ENCODE results near the gene EBLN1. TPM values are rescaled to one million over a fixed set of nuclear protein-coding genes. Genes with fewer than 3 reads are reported as not detected.

Gene EBLN1
- total and polyA plus RNA-seq, 2 donors from 2014 or later, result not detected

- Histone ChIP-seq H3K9me3 (ENCODE audit: control insufficient read depth in 2 of 3, insufficient read depth in 1 of 3, low read length in 3 of 3) (no peaks in the 10 kb centered on the region), H3K4me3 (ENCODE audit: low read length in 3 of 3) (no peak overlapping the region), H3K27ac (ENCODE audit: low read depth in 2 of 2, low read length in 2 of 2) (no peak overlapping the region), H3K36me3 (ENCODE audit: control insufficient read depth in 2 of 3, insufficient read depth in 3 of 3, low read length in 3 of 3) (no peaks in the 10 kb centered on the region), H3K9ac (ENCODE audit: low read length in 3 of 3) (no peak overlapping the region), H3K4me1 (ENCODE audit: control insufficient read depth in 2 of 3, insufficient read depth in 2 of 3, low read depth in 1 of 3, low read length in 3 of 3) (no peaks in the 10 kb centered on the region), H3K27me3 (ENCODE audit: control insufficient read depth, insufficient read depth, low read length) (no peaks in the 10 kb centered on the region)
- DNase-seq (no peak), FAIRE-seq (no peak)
- TF ChIP-seq, protein P1, sequence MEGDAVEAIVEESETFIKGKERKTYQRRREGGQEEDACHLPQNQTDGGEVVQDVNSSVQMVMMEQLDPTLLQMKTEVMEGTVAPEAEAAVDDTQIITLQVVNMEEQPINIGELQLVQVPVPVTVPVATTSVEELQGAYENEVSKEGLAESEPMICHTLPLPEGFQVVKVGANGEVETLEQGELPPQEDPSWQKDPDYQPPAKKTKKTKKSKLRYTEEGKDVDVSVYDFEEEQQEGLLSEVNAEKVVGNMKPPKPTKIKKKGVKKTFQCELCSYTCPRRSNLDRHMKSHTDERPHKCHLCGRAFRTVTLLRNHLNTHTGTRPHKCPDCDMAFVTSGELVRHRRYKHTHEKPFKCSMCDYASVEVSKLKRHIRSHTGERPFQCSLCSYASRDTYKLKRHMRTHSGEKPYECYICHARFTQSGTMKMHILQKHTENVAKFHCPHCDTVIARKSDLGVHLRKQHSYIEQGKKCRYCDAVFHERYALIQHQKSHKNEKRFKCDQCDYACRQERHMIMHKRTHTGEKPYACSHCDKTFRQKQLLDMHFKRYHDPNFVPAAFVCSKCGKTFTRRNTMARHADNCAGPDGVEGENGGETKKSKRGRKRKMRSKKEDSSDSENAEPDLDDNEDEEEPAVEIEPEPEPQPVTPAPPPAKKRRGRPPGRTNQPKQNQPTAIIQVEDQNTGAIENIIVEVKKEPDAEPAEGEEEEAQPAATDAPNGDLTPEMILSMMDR (IDR thresholded peaks at IDR 0.05; ENCODE audit: borderline replicate concordance, extremely low read depth, insufficient read depth), result no peak
- intact Hi-C loops (cut with DNase I), result no loop called here
These were observed 7.5 kb downstream of the EBLN1 start for GRCh38 chr10:22210267-22210666.

- no peak for FAIRE-seq
- no peaks in the 10 kb centered on the region for H3K36me3 ChIP-seq (ENCODE audit: control insufficient read depth in 2 of 3, insufficient read depth in 3 of 3, low read length in 3 of 3)
These were observed 23.9 kb downstream of the EBLN1 start for GRCh38 chr10:22193945-22194344.

DNA sequence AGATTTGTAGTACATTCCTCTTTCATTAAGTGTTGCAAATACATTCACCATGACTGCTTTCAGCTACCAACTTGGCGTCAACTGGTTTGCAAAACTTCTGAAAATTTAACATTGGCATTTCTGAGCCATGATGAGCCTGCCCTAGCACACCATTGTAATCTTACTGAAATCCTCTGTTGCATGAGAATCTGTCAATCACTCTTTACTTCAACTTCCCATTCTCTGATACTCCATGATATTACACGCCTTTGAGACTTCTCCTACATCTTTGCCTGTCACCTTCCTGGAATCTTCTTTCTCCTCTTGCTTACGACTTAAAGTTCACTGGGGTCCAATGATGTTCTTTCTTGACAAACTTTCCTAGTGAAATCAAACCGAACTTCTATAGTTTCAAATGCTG lies 32.2 kb downstream of the EBLN1 start:
- intact Hi-C loops (cut with DNase I), result no loop called here
- no peaks in the 10 kb centered on the region for H3K36me3 ChIP-seq (ENCODE audit: control insufficient read depth in 2 of 3, insufficient read depth in 3 of 3, low read length in 3 of 3)
- peaks cover 0 to 3% (median 3%) of the 10 kb centered on the region in 3 donors for H3K9me3 ChIP-seq (ENCODE audit: control insufficient read depth in 2 of 3, insufficient read depth in 1 of 3, low read length in 3 of 3)
- FAIRE-seq (no peak), DNase-seq (no peak)
- no peaks in the 10 kb centered on the region for H3K4me1 ChIP-seq (ENCODE audit: control insufficient read depth in 2 of 3, insufficient read depth in 2 of 3, low read depth in 1 of 3, low read length in 3 of 3)
- no peak overlapping the region for H3K9ac ChIP-seq (ENCODE audit: low read length in 3 of 3)
- no peaks in the 10 kb centered on the region for H3K27me3 ChIP-seq (ENCODE audit: control insufficient read depth, insufficient read depth, low read length)
- H3K4me3 ChIP-seq (ENCODE audit: low read length in 3 of 3), result no peak overlapping the region
- TF ChIP-seq, protein P1 (IDR thresholded peaks at IDR 0.05; ENCODE audit: borderline replicate concordance, extremely low read depth, insufficient read depth), result no peak
- no peak overlapping the region for H3K27ac ChIP-seq (ENCODE audit: low read depth in 2 of 2, low read length in 2 of 2)

More at GRCh38 chr10:22193945-22194344, 23.9 kb downstream of the EBLN1 start:
- Histone ChIP-seq H3K9ac (ENCODE audit: low read length in 3 of 3) (no peak overlapping the region), H3K27me3 (ENCODE audit: control insufficient read depth, insufficient read depth, low read length) (no peaks in the 10 kb centered on the region), H3K4me1 (ENCODE audit: control insufficient read depth in 2 of 3, insufficient read depth in 2 of 3, low read depth in 1 of 3, low read length in 3 of 3) (no peaks in the 10 kb centered on the region), H3K9me3 (ENCODE audit: control insufficient read depth in 2 of 3, insufficient read depth in 1 of 3, low read length in 3 of 3) (no peaks in the 10 kb centered on the region), H3K4me3 (ENCODE audit: low read length in 3 of 3) (no peak overlapping the region), H3K27ac (ENCODE audit: low read depth in 2 of 2, low read length in 2 of 2) (no peak overlapping the region)
- DNase-seq, result no peak
- TF ChIP-seq, protein P1 (IDR thresholded peaks at IDR 0.05; ENCODE audit: borderline replicate concordance, extremely low read depth, insufficient read depth), result no peak
- intact Hi-C loops (cut with DNase I), result no loop called here
